Adrenal gland (tissue), 5 donors: ENCODE results near the gene LCAT.

Source experiments
- POLR2A ChIP-seq, 2 donors: fragments of 450-650 bp; IDR thresholded peaks; one replicate each; pipeline ENCODE4 v1.6.1; 2017; ENCODE audit warnings: antibody characterized with exemption in 2 of 2, mild to moderate bottlenecking in 2 of 2, moderate library complexity in 1 of 2
- TF ChIP-seq, protein P1 (sequence below), 6 experiments: fragments of 450-650 bp in 4 of 6; fragments of 200-600 bp in 2 of 6; sonication (generic) in 1 of 6; IDR thresholded peaks; 1 replicate in 5 of 6; 2 replicates in 1 of 6; pipeline versions ENCODE4 v1.5.1 to v1.8.0; 2016 to 2021; ENCODE audit warnings: antibody characterized with exemption in 6 of 6, mild to moderate bottlenecking in 2 of 6, moderate library complexity in 1 of 6
- donor health status: DM: no; HTN: no; CAD: no.

DNA sequence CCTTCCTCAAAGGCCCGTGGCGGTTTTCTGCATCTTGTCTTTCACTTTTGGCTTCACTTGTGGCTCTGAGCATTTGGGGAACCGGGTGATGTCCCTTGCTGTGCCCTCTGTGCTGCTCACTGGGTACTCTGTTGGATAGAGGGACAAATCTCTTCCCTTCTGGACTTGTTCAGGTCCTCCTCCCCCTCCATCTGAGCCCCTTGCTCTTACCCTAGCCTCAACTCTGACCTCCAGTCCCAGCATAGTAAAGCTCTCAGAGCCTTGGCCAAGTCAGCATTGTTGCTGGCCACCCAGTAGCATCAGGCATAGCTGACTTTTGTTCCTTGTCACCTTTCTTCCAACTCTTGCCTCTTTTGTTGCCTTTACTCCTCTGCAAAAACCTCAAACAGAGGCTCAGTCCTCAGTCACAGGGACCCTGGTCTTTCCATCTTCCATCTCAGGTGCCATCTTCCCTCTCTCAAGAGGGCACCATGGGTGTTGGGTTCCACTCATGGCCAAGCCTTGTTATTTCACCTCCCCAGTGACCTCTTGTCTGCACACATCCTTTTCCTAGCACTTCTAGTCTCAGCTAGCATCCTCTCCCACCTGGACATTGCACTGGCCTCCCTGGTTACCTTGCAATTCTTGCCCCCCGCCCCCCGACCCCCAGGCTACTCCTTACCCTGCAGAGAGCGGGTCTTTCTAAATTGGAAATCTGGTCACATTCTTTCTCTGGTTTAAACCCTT is 6.9 kb downstream of the LCAT start:
- TF ChIP-seq, protein P1, sequence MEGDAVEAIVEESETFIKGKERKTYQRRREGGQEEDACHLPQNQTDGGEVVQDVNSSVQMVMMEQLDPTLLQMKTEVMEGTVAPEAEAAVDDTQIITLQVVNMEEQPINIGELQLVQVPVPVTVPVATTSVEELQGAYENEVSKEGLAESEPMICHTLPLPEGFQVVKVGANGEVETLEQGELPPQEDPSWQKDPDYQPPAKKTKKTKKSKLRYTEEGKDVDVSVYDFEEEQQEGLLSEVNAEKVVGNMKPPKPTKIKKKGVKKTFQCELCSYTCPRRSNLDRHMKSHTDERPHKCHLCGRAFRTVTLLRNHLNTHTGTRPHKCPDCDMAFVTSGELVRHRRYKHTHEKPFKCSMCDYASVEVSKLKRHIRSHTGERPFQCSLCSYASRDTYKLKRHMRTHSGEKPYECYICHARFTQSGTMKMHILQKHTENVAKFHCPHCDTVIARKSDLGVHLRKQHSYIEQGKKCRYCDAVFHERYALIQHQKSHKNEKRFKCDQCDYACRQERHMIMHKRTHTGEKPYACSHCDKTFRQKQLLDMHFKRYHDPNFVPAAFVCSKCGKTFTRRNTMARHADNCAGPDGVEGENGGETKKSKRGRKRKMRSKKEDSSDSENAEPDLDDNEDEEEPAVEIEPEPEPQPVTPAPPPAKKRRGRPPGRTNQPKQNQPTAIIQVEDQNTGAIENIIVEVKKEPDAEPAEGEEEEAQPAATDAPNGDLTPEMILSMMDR (IDR thresholded peaks at IDR 0.05) = no peak
- no peak for TF ChIP-seq POLR2A (IDR thresholded peaks at IDR 0.05)
